ENCODE measurements around the gene TRPM4.

GRCh38 chr19:49160450-49161189 lies 3.0 kb downstream of the TRPM4 start:
- no peak for TF ChIP-seq CTCF (IDR thresholded peaks at IDR 0.05)
- TF ChIP-seq POLR2AphosphoS5 (IDR thresholded peaks at IDR 0.05): no peak
- no peak for TF ChIP-seq POLR2A (IDR thresholded peaks at IDR 0.05)
- TF ChIP-seq EP300 (IDR thresholded peaks at IDR 0.05): no peak

Data from gastroesophageal sphincter (tissue), 3 donors.